A673 (cell line): Measurements from ENCODE around the gene TNFSF11. TPM values are rescaled to one million over a fixed set of nuclear protein-coding genes. Genes with fewer than 3 reads are reported as not detected.

ENCODE experiments used
- BruUV-seq: library from RNA; stranded (reverse); fragments of 400-500 nt; replicated peaks from 2 replicates; lab custom pipeline; 2021; lab: Mats Ljungman, UMichigan
- CTCF ChIA-PET: fragments of 300-600 bp; sonication (Branson Sonifier 250); formaldehyde crosslinking; loops from one replicate; lab custom pipeline; 2022; ENCODE audit warnings: antibody characterized with exemption; lab: Charles Lee
- POLR2A ChIA-PET: fragments of 300-600 bp; sonication (Branson Sonifier 250); formaldehyde crosslinking; loops from one replicate; lab custom pipeline; 2022; ENCODE audit warnings: antibody characterized with exemption; ENCODE audit not compliant: low non-redundant PET; lab: Charles Lee
- DNase-seq: peaks from one replicate; pipeline ENCODE4 v3.0.0-alpha.2; 2015; ENCODE audit warnings: low spot score
- H3K27ac ChIP-seq: fragments of 200-600 bp; sonication (generic); 2 replicates; pipeline ENCODE4 v1.5.1; 2016; ENCODE audit warnings: mixed run types, low read depth, mild to moderate bottlenecking, mixed read lengths, antibody characterized with exemption, low read length; ENCODE audit not compliant: poor library complexity, severe bottlenecking
- H3K27me3 ChIP-seq: fragments of 200-600 bp; sonication (generic); replicated peaks from 2 replicates; pipeline ENCODE4 v1.6.1; 2017; ENCODE audit warnings: mixed run types, low read depth, mild to moderate bottlenecking, mixed read lengths, antibody characterized with exemption, low read length; ENCODE audit not compliant: insufficient read depth, poor library complexity
- H3K36me3 ChIP-seq: fragments of 200-600 bp; sonication (generic); 2 replicates; pipeline ENCODE4 v1.6.1; 2016; ENCODE audit warnings: mixed run types, mild to moderate bottlenecking, mixed read lengths, antibody characterized with exemption, low read length; ENCODE audit not compliant: insufficient read depth, poor library complexity, severe bottlenecking
- H3K4me1 ChIP-seq: fragments of 200-600 bp; sonication (generic); 2 replicates; pipeline ENCODE4 v1.6.1; 2017; ENCODE audit warnings: mixed run types, mild to moderate bottlenecking, mixed read lengths, antibody characterized with exemption, low read length; ENCODE audit not compliant: insufficient read depth, poor library complexity, severe bottlenecking
- H3K4me3 ChIP-seq: fragments of 200-600 bp; sonication (generic); 2 replicates; pipeline ENCODE4 v1.5.1; 2016; ENCODE audit warnings: low read depth, mixed run types, mild to moderate bottlenecking, mixed read lengths, low read length; ENCODE audit not compliant: poor library complexity, severe bottlenecking
- H3K9me3 ChIP-seq: fragments of 200-600 bp; sonication (generic); 2 replicates; pipeline ENCODE4 v1.6.1; 2016; ENCODE audit warnings: mixed run types, low read depth, mild to moderate bottlenecking, mixed read lengths, antibody characterized with exemption, low read length; ENCODE audit not compliant: poor library complexity, severe bottlenecking
- EZH2 ChIP-seq: fragments of 200-600 bp; sonication (generic); IDR thresholded peaks from 2 replicates; pipeline ENCODE4 v1.6.1; 2017; ENCODE audit warnings: borderline replicate concordance, low read depth, mild to moderate bottlenecking, mixed read lengths, antibody characterized with exemption, low read length; ENCODE audit not compliant: poor library complexity, severe bottlenecking
- intact Hi-C: fragments of 100-400 bp; cut with micrococcal nuclease; formaldehyde crosslinking; loops from one replicate; pipeline ENCODE4 v1.10.0; 2022; ENCODE audit not compliant: unreplicated experiment
- total RNA-seq: library from RNA; stranded (reverse); gene quantifications from 2 replicates; pipeline ENCODE4 v1.2.3, GENCODE V29; 2021
- TF ChIP-seq, protein P1 (sequence below): fragments of 300-800, 200-600 bp; sonication (generic); conservative IDR thresholded peaks from 2 replicates; pipeline ENCODE4 v1.5.1; 2017; ENCODE audit warnings: low read depth, mild to moderate bottlenecking, antibody characterized with exemption, low read length, moderate library complexity, mixed read lengths

The TNFSF11 gene
- total RNA-seq, 1 experiment from 2014 or later = not detected

- ChIA-PET POLR2A (no interaction called here), CTCF (no interaction called here)
- no peaks in the 10 kb centered on the region for H3K36me3 ChIP-seq
- intact Hi-C loops = no loop called here
- H3K4me1 ChIP-seq = peaks cover 5% of the 10 kb centered on the region
- TF ChIP-seq, protein P1, sequence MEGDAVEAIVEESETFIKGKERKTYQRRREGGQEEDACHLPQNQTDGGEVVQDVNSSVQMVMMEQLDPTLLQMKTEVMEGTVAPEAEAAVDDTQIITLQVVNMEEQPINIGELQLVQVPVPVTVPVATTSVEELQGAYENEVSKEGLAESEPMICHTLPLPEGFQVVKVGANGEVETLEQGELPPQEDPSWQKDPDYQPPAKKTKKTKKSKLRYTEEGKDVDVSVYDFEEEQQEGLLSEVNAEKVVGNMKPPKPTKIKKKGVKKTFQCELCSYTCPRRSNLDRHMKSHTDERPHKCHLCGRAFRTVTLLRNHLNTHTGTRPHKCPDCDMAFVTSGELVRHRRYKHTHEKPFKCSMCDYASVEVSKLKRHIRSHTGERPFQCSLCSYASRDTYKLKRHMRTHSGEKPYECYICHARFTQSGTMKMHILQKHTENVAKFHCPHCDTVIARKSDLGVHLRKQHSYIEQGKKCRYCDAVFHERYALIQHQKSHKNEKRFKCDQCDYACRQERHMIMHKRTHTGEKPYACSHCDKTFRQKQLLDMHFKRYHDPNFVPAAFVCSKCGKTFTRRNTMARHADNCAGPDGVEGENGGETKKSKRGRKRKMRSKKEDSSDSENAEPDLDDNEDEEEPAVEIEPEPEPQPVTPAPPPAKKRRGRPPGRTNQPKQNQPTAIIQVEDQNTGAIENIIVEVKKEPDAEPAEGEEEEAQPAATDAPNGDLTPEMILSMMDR = no peak
- no peak for TF ChIP-seq EZH2
- H3K27ac ChIP-seq = no peak overlapping the region
- no peaks in the 10 kb centered on the region for H3K9me3 ChIP-seq
- no peak overlapping the region for H3K4me3 ChIP-seq
- peaks cover 63% of the 10 kb centered on the region for H3K27me3 ChIP-seq
- DNase-seq = no peak
- no TSS peak for BruUV-seq
Observed at GRCh38 chr13:42653679-42654078, 79.7 kb downstream of the TNFSF11 start.

DNA sequence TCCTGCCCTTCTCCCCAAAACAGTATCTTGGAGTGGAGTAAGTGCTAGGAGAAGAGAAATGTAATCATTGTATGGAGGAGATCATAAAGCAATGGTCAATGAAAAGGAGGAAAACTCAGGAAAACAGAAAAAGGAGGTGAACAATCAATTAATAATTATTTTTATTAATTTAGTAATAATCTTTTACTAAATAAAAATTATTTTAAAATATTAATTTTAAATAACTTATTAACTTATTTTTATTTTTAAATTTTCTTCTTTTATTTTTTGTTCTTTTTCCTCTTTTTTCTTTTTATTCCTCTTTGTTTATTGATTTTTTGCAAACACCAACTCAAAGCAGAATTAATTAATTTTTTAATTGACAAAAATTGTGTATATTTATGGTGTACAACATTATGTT is 80.3 kb downstream of the TNFSF11 start:
- H3K4me3 ChIP-seq = no peak overlapping the region
- no peaks in the 10 kb centered on the region for H3K9me3 ChIP-seq
- peaks cover 5% of the 10 kb centered on the region for H3K4me1 ChIP-seq
- no peak overlapping the region for H3K27ac ChIP-seq
- BruUV-seq = no TSS peak
- no peak for TF ChIP-seq EZH2
- TF ChIP-seq, protein P1 = no peak
- DNase-seq = no peak
- no peaks in the 10 kb centered on the region for H3K36me3 ChIP-seq
- ChIA-PET POLR2A (no interaction called here), CTCF (no interaction called here)
- H3K27me3 ChIP-seq = peaks cover 63% of the 10 kb centered on the region
- intact Hi-C loops = no loop called here

DNA sequence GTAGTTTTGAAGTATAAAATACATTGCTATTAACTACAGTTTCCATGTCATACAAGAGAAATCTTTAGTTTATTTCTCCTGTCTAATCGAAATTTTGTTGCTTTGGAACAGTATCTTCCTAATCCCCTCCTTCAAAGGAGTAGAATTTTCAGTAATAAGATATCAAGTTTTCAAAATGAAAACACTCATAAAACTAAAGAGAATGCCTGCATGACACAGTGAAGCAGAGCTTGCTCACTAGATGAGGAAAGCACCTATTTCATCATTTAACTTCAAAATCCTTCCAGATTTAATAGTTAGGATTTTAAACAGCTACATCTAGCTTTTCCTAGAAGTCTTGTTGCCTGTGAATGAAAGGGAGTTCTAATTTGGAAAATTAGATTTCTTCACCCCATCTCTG is 80.8 kb downstream of the TNFSF11 start:
- intact Hi-C loops = no loop called here
- Histone ChIP-seq H3K9me3 (no peaks in the 10 kb centered on the region), H3K4me1 (peaks cover 5% of the 10 kb centered on the region), H3K27ac (no peak overlapping the region), H3K36me3 (no peaks in the 10 kb centered on the region), H3K4me3 (no peak overlapping the region), H3K27me3 (peaks cover 63% of the 10 kb centered on the region)
- CTCF ChIA-PET = no interaction called here
- TF ChIP-seq, protein P1 = no peak
- TF ChIP-seq EZH2 = no peak
- DNase-seq = no peak
- POLR2A ChIA-PET = no interaction called here
- BruUV-seq = no TSS peak
